ENCODE measurements around the gene ZNF606. TPM values are rescaled to one million over a fixed set of nuclear protein-coding genes. Genes with fewer than 3 reads are reported as not detected.
"Not testable (repeated sequence)": the region's sequence is repeated elsewhere in the genome, so short reads cannot be mapped to it uniquely, and the experiment has no call there.

Gene ZNF606
- total and polyA plus RNA-seq, 2 experiments from 2014 or later, result 31.2 to 87.4 TPM

DNA sequence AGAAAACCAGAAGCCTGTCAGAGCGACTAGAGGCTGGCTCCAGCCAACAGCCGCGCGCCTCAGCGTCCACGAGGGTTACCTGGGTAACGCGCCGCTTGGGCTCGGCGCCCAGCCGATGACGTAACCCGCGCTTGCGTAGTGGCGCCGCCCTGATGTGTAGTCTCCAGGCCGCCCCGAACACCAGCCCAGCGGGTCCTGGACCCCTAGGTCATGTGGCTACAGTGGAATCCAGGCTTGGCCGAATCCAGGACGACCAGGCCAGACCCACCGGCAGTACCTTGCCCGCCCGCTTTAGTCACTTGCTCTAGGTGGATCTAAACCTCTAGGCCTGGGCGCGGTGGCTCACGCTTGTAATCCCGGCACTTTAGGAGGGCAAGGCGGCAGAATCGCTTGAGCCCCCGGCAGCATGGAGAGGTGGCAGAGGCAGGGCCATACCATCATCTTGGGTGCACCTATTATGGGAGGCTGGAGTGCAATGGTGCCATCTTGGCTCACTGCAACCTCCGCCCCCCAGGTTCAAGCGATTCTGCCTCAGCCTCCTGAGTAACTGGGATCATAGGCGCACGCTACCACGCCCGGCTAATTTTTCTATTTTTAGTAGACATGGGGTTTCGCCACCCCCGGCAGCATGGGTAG, 7.2 kb upstream of the ZNF606 start:
- TF ChIP-seq, protein P1, sequence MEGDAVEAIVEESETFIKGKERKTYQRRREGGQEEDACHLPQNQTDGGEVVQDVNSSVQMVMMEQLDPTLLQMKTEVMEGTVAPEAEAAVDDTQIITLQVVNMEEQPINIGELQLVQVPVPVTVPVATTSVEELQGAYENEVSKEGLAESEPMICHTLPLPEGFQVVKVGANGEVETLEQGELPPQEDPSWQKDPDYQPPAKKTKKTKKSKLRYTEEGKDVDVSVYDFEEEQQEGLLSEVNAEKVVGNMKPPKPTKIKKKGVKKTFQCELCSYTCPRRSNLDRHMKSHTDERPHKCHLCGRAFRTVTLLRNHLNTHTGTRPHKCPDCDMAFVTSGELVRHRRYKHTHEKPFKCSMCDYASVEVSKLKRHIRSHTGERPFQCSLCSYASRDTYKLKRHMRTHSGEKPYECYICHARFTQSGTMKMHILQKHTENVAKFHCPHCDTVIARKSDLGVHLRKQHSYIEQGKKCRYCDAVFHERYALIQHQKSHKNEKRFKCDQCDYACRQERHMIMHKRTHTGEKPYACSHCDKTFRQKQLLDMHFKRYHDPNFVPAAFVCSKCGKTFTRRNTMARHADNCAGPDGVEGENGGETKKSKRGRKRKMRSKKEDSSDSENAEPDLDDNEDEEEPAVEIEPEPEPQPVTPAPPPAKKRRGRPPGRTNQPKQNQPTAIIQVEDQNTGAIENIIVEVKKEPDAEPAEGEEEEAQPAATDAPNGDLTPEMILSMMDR (IDR thresholded peaks at IDR 0.05; ENCODE audit: low read depth, low read length), result no peak
- DNase-seq (ENCODE audit: low read depth in 1 of 2, low spot score in 1 of 2), result peak; percentile 92 to 95
- Histone ChIP-seq H3K36me3 (peaks cover 6% of the 10 kb centered on the region), H3K27ac (peak overlapping the region; percentile 25), H3K9me3 (ENCODE audit: low read depth) (no peaks in the 10 kb centered on the region), H3K4me3 (peak overlapping the region; percentile 31), H3K4me1 (ENCODE audit: low read depth) (peaks cover 7% of the 10 kb centered on the region), H3K27me3 (no peaks in the 10 kb centered on the region)

DNA sequence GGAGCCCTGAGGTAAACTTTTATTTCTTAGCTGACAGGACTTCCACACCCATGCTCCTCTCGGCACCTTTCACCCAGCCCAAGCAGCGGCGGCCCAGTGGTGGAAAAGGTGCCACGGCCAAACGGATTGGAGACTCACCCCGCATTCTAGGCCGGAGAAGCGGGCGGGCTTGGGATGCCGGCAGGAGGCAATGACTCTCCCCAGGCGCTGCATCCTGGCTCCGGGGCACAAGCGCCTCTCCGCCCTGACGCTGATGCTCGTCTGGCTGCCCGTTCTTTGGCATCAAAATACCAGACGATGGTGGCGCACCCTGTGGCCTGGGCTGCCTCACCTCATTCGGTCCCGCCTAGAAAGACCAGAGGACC, 6.7 kb upstream of the ZNF606 start:
- Histone ChIP-seq H3K4me3 (peak overlapping the region; percentile 31), H3K27me3 (no peaks in the 10 kb centered on the region), H3K36me3 (peaks cover 6% of the 10 kb centered on the region), H3K27ac (no peak overlapping the region), H3K9me3 (ENCODE audit: low read depth) (no peaks in the 10 kb centered on the region), H3K4me1 (ENCODE audit: low read depth) (peaks cover 5% of the 10 kb centered on the region)
- DNase-seq (ENCODE audit: low read depth in 1 of 2, low spot score in 1 of 2), result no peak
- TF ChIP-seq, protein P1 (IDR thresholded peaks at IDR 0.05; ENCODE audit: low read depth, low read length), result no peak

DNA sequence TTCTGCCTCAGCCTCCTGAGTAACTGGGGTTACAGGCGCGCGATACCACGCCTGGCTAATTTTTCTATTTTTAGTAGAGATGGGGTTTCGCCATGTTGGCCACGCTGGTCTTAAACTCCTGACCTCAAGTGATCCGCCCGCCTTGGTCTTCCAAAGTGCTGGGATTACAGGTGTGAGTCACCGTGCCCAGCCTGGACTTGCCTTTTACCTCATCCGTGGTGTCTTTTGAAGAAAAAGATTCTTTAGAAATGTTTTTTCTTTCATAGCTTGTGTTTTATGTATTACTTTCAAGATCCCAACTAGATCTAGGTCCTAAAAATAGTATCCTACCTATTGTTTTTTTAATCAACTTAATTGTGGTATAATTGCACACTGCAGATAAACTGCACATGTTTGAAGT, 6.3 kb upstream of the ZNF606 start:
- not testable (repeated sequence) for H3K27me3 ChIP-seq; H3K27ac ChIP-seq; DNase-seq (ENCODE audit: low read depth in 1 of 2, low spot score in 1 of 2); H3K36me3 ChIP-seq; H3K9me3 ChIP-seq (ENCODE audit: low read depth); H3K4me1 ChIP-seq (ENCODE audit: low read depth)
- peak overlapping the region; percentile 31 for H3K4me3 ChIP-seq

DNA sequence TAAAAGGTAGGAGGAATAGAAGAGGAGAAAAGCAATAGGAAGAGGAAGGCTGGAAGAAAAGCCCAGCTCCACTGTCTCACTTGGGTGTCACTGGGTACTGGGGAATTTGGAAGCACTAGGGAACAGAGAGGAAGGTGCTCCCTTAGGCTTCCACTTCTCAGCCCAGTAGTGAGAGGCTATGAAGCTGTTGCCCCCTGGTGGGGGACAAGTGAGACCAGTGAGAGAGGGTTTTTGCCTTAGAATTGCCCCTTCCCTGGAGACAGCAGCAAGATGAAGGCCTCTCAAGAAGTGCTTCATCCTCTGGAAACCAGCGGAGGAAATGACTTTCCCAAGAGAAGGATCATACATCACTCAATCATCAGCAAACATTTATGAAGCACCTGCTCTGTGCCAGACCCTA, 4.7 kb upstream of the ZNF606 start:
- Histone ChIP-seq H3K27me3 (no peaks in the 10 kb centered on the region), H3K4me1 (ENCODE audit: low read depth) (peaks cover 5% of the 10 kb centered on the region), H3K27ac (no peak overlapping the region), H3K36me3 (peaks cover 6% of the 10 kb centered on the region), H3K9me3 (ENCODE audit: low read depth) (no peaks in the 10 kb centered on the region), H3K4me3 (no peak overlapping the region)
- peak in 1 of 2 donors; percentile 34 for DNase-seq (ENCODE audit: low read depth in 1 of 2, low spot score in 1 of 2)
- TF ChIP-seq, protein P1 (IDR thresholded peaks at IDR 0.05; ENCODE audit: low read depth, low read length), result peak; percentile 18

DNA sequence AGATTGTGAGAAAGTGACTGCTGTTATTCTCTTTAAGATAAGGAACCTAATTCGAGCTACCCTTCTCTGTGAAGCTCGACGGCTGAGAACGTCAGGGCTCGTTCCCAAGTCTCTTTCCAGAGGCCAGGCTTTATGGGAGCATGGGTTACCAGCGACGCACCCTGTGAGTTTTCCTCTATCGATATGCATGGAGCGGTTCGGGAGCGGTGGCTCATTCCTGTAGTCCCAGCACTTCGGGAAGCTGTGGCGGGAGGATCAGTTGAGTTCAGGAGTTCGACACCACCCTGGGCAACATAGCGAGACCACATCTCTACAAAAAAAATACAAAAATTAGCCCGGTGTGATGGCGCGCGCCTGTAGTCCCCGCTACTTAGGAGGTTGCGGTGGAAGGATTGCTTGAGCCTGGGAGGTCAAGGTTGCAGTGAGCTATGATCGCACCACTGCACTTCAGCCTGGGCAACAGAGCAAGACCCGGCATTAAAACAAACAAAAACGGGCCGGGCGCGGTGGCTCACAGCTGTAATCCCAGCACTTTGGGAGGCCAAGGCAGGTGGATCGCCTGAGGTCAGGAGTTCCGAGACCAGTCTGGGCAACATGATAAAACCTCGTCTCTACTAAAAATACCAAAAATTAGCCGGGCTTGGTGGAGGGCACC, 681 bp upstream of the ZNF606 start:
- Histone ChIP-seq H3K4me3 (peak overlapping the region; percentile 71), H3K27me3 (no peaks in the 10 kb centered on the region), H3K4me1 (ENCODE audit: low read depth) (peaks cover 11% of the 10 kb centered on the region), H3K9me3 (ENCODE audit: low read depth) (no peaks in the 10 kb centered on the region), H3K36me3 (peaks cover 20% of the 10 kb centered on the region), H3K27ac (peak overlapping the region; percentile 96)
- DNase-seq (ENCODE audit: low read depth in 1 of 2, low spot score in 1 of 2), result peak in 1 of 2 donors; percentile 42
- TF ChIP-seq, protein P1 (IDR thresholded peaks at IDR 0.05; ENCODE audit: low read depth, low read length), result no peak

DNA sequence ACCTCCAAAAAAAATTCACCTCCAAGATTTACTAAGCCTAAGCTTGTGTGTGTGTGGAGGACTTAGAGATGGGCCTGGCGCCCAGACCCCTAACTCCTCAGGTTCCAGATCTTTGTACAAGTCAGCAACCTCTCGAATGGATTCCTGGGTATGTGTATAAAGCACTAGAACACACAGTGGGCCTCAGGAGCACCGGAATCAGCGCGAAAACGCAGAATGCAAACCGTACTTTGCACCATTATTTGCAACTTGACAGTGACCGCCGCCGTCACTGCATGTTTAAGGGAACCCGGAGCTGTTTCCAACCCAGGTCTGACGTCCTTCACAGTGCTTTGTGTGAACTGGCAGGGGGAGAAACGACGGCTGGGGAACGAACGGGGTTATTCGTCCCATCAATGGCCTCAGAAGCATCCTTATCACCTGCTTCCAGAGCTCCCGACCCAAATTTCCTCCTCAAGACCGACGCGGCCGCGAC, 688 bp downstream of the ZNF606 start:
- TF ChIP-seq, protein P1 (IDR thresholded peaks at IDR 0.05; ENCODE audit: low read depth, low read length), result no peak
- Histone ChIP-seq H3K4me1 (ENCODE audit: low read depth) (peaks cover 11% of the 10 kb centered on the region), H3K9me3 (ENCODE audit: low read depth) (no peaks in the 10 kb centered on the region), H3K27ac (peak overlapping the region; percentile 96), H3K27me3 (no peaks in the 10 kb centered on the region), H3K4me3 (peak overlapping the region; percentile 71), H3K36me3 (peaks cover 29% of the 10 kb centered on the region)
- DNase-seq (ENCODE audit: low read depth in 1 of 2, low spot score in 1 of 2), result peak in 1 of 2 donors; percentile 45
